GM12878 (cell line): ENCODE results near the gene MICAL3. TPM values are rescaled to one million over a fixed set of nuclear protein-coding genes. Genes with fewer than 3 reads are reported as not detected.
A peak's percentile ranks its signal among the peaks of the same experiment; 100 is the strongest.

ENCODE experiments used
- ATAC-seq: fragments of 200-7000 bp; cut with Tn5 transposase; 3 replicates; pipeline ENCODE4 v1.9.1; 2020; ENCODE audit warnings: mild to moderate bottlenecking, moderate library complexity
- BruUV-seq: library from RNA; stranded (reverse); fragments of 400-500 nt; replicated peaks from 2 replicates; lab custom pipeline; 2021; lab: Mats Ljungman, UMichigan
- CTCF ChIA-PET: fragments of 300-600 bp; sonication (Branson Sonifier 250); formaldehyde crosslinking; extraction: SDS; loops from one replicate; lab custom pipeline; 2021; ENCODE audit warnings: inconsistent platforms; lab: Yijun Ruan, JAX
- POLR2A ChIA-PET: fragments of 350-600 bp; formaldehyde crosslinking; extraction: SDS; loops from one replicate; lab custom pipeline; 2021; ENCODE audit warnings: inconsistent platforms; lab: Charles Lee
- RAD21 ChIA-PET: fragments of 300-600 bp; sonication (Branson Sonifier 250); formaldehyde crosslinking; loops from one replicate; lab custom pipeline; 2023; ENCODE audit warnings: antibody characterized with exemption; ENCODE audit not compliant: unreplicated experiment; lab: Charles Lee
- SMC1A ChIA-PET: fragments of 300-600 bp; sonication (Branson Sonifier 250); formaldehyde crosslinking; loops from one replicate; lab custom pipeline; 2023; ENCODE audit not compliant: unreplicated experiment, uncharacterized antibody; lab: Charles Lee
- DNase-seq: peaks from one replicate; pipeline ENCODE4 v3.0.0-alpha.2; 2011; ENCODE audit warnings: low read depth, low spot score
- FAIRE-seq: peaks from 3 replicates; lab custom pipeline; 2011; peaks lifted over from hg19 to GRCh38; lab: Jason Lieb, UNC
- H2AFZ ChIP-seq: 2 replicates; pipeline ENCODE4 v1.6.0; 2011; ENCODE audit warnings: low read depth, low read length, control low read depth; ENCODE audit not compliant: control insufficient read depth
- H3K27ac ChIP-seq: 2 replicates; pipeline ENCODE4 v1.5.1; 2011; ENCODE audit warnings: control low read depth; ENCODE audit not compliant: control insufficient read depth, insufficient read depth
- H3K27me3 ChIP-seq, 2 experiments: replicated peaks in 1 of 2; 2 replicates each; pipeline versions ENCODE4 v1.6.0 to v1.6.1; 2011; ENCODE audit warnings: low read length in 1 of 2; ENCODE audit not compliant: control insufficient read depth in 2 of 2, insufficient read depth in 2 of 2
- H3K36me3 ChIP-seq, 2 experiments: 2 replicates each; pipeline ENCODE4 v1.5.1; 2011; ENCODE audit warnings: low read length in 1 of 2; ENCODE audit not compliant: control insufficient read depth in 2 of 2, insufficient read depth in 2 of 2
- H3K4me1 ChIP-seq: 2 replicates; pipeline ENCODE4 v1.6.1; 2011; ENCODE audit warnings: mild to moderate bottlenecking, low read length, moderate library complexity, mixed read lengths; ENCODE audit not compliant: control insufficient read depth, insufficient read depth
- H3K4me2 ChIP-seq: 2 replicates; pipeline ENCODE4 v1.6.0; 2011; ENCODE audit warnings: control low read depth; ENCODE audit not compliant: control insufficient read depth, insufficient read depth
- H3K4me3 ChIP-seq: fragments of 200-600 bp; sonication (generic); 2 replicates; pipeline ENCODE4 v1.5.1; 2016
- H3K79me2 ChIP-seq: 2 replicates; pipeline ENCODE4 v1.6.0; 2011; ENCODE audit warnings: low read length; ENCODE audit not compliant: control insufficient read depth, insufficient read depth
- H3K9ac ChIP-seq: 2 replicates; pipeline ENCODE4 v1.8.0; 2011; ENCODE audit warnings: low read length, control low read depth, mixed read lengths; ENCODE audit not compliant: control insufficient read depth, insufficient read depth
- H3K9me3 ChIP-seq: replicated peaks from 3 replicates; pipeline ENCODE4 v1.5.1; 2011; ENCODE audit warnings: mild to moderate bottlenecking, low read length; ENCODE audit not compliant: control insufficient read depth, insufficient read depth
- H4K20me1 ChIP-seq: 2 replicates; pipeline ENCODE4 v1.6.0; 2011; ENCODE audit not compliant: control insufficient read depth, insufficient read depth
- ESRRA ChIP-seq: IDR thresholded peaks from 2 replicates; pipeline ENCODE4 v1.6.1; 2012; ENCODE audit warnings: mild to moderate bottlenecking, low read length, improper control_type of control experiment
- ETV6 ChIP-seq, 2 experiments: fragments of 450-650 bp in 1 of 2; IDR thresholded peaks in 1 of 2; conservative IDR thresholded peaks in 1 of 2; 2 replicates each; pipeline ENCODE4 v1.6.1; 2014; ENCODE audit warnings: antibody characterized with exemption in 1 of 2, borderline replicate concordance in 1 of 2, low read depth in 1 of 2, mild to moderate bottlenecking in 1 of 2, moderate library complexity in 1 of 2
- HDAC6 ChIP-seq: fragments of 200-600 bp; sonication (generic); IDR thresholded peaks from one replicate; pipeline ENCODE4 v1.8.0; 2017; ENCODE audit warnings: antibody characterized with exemption; ENCODE audit not compliant: unreplicated experiment
- KAT2A ChIP-seq: conservative IDR thresholded peaks from 2 replicates; pipeline ENCODE4 v1.6.1; 2011; ENCODE audit warnings: low read depth, low read length; ENCODE audit not compliant: control insufficient read depth
- NFXL1 ChIP-seq: fragments of 450-650 bp; IDR thresholded peaks from 2 replicates; pipeline ENCODE4 v1.6.1; 2017; ENCODE audit warnings: antibody characterized with exemption, mild to moderate bottlenecking, borderline replicate concordance
- PML ChIP-seq: IDR thresholded peaks from 2 replicates; pipeline ENCODE4 v1.6.1; 2012; ENCODE audit warnings: low read length, inconsistent platforms
- RB1 ChIP-seq: fragments of 450-650 bp; formaldehyde crosslinking; IDR thresholded peaks from 2 replicates; pipeline ENCODE4 v1.6.1; 2017; ENCODE audit warnings: mild to moderate bottlenecking, borderline replicate concordance
- RELA ChIP-seq: fragments of 450-650 bp; IDR thresholded peaks from 2 replicates; pipeline ENCODE4 v1.8.0; 2014; ENCODE audit warnings: borderline replicate concordance; ENCODE audit not compliant: partially characterized antibody
- YY1 ChIP-seq: IDR thresholded peaks from 2 replicates; pipeline ENCODE4 v1.6.1; 2011; ENCODE audit warnings: low read depth, mild to moderate bottlenecking, low read length
- ZBTB40 ChIP-seq: fragments of 450-650 bp; IDR thresholded peaks from 2 replicates; pipeline ENCODE4 v1.6.1; 2016; ENCODE audit warnings: mild to moderate bottlenecking, moderate library complexity, borderline replicate concordance
- WGBS: methylation state at CpG from one replicate; pipeline ENCODE4 v1.1.6; 2016; ENCODE audit warnings: low lambda C conversion rate; ENCODE audit not compliant: insufficient replicate concordance, insufficient coverage; ENCODE audit errors: missing lambda C conversion rate; 5-methylcytosine and 5-hydroxymethylcytosine counted together
- in situ Hi-C: fragments of 300-500 bp; cut with MboI; formaldehyde crosslinking; loops from 9 replicates; pipeline ENCODE4 v1.14.3; 2018; ENCODE audit warnings: mixed read lengths
- intact Hi-C: fragments of 100-400 bp; cut with micrococcal nuclease; formaldehyde crosslinking; loops from one replicate; pipeline ENCODE4 v1.14.2; 2022; ENCODE audit not compliant: unreplicated experiment
- polyA plus RNA-seq, 11 experiments: library from polyadenylated mRNA; depleted of rRNA in 4 of 11; unstranded in 6 of 11; stranded (reverse) in 5 of 11; fragments of >200 nt; fragmentation: Nextera tagmentation in 4 of 11; fragmentation: Illumina TruSeq in 1 of 11; extraction: Ambion mirVana in 4 of 11; extraction: Trizol in 1 of 11; gene quantifications; 1 replicate in 1 of 11; 2 replicates in 10 of 11; pipeline versions ENCODE4 v1.2.1 to v1.2.3, GENCODE V29; 2011 to 2016; ENCODE audit warnings: inconsistent platforms in 2 of 11, missing spikeins in 2 of 11, low read depth in 1 of 11
- total RNA-seq, 4 experiments: library from RNA; depleted of rRNA in 3 of 4; stranded (reverse); fragments of >200 nt in 3 of 4; fragmentation: Illumina TruSeq in 1 of 4; extraction: Trizol in 1 of 4; gene quantifications; 2 replicates each; pipeline versions ENCODE4 v1.2.1 to v1.2.3, GENCODE V29; 2013 to 2021
- TF ChIP-seq, protein P1 (sequence below): fragments of 450-650 bp; IDR thresholded peaks from 2 replicates; pipeline ENCODE4 v1.6.1; 2017; ENCODE audit warnings: mild to moderate bottlenecking, moderate library complexity
- TF ChIP-seq, protein P2 (sequence below): fragments of 150-350 bp; IDR thresholded peaks from 2 replicates; pipeline ENCODE4 v1.6.1; 2014; ENCODE audit warnings: mild to moderate bottlenecking, low read depth, low read length

Gene MICAL3
- total and polyA plus RNA-seq, 10 of the 15 experiments (the other 5 are each of a cell fraction or from before 2014, with no cell fraction given) = 2.6 to 92.2 (median 24.0) TPM

DNA sequence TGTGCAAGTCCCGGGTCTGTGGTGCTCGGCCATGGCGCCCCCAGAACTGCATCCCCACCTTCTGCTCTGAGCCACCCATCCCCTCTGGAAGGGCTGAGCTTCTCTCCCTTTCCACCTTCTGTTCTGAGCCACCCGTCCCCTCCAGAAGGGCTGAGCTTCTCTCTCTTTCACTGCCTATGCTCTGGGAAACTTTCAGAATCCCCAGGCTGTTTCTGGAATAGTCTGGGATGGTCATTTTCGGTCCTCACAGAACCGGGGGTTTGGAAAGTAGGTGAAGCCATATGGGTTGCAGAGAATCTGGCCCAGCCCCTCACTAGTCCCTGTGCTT is 246.7 kb downstream of the MICAL3 start:
- FAIRE-seq (no peak), DNase-seq (no peak), ATAC-seq (no peak)
- RAD21 ChIA-PET = interaction anchor here (2.1 to 4.5 kb wide), 2 partner anchors 21 to 299 kb away, joined by 8 to 77 read pairs; no protein-coding TSS in a partner anchor
- BruUV-seq = no TSS peak
- POLR2A ChIA-PET = interaction anchor here (0.5 to 6.7 kb wide), 3 partner anchors 10 to 372 kb away, joined by 3 to 85 read pairs (median 6); partner anchors contain the start of gene USP18
- no peak for TF ChIP-seq ZBTB40
- TF ChIP-seq ESRRA = no peak
- TF ChIP-seq, protein P1, sequence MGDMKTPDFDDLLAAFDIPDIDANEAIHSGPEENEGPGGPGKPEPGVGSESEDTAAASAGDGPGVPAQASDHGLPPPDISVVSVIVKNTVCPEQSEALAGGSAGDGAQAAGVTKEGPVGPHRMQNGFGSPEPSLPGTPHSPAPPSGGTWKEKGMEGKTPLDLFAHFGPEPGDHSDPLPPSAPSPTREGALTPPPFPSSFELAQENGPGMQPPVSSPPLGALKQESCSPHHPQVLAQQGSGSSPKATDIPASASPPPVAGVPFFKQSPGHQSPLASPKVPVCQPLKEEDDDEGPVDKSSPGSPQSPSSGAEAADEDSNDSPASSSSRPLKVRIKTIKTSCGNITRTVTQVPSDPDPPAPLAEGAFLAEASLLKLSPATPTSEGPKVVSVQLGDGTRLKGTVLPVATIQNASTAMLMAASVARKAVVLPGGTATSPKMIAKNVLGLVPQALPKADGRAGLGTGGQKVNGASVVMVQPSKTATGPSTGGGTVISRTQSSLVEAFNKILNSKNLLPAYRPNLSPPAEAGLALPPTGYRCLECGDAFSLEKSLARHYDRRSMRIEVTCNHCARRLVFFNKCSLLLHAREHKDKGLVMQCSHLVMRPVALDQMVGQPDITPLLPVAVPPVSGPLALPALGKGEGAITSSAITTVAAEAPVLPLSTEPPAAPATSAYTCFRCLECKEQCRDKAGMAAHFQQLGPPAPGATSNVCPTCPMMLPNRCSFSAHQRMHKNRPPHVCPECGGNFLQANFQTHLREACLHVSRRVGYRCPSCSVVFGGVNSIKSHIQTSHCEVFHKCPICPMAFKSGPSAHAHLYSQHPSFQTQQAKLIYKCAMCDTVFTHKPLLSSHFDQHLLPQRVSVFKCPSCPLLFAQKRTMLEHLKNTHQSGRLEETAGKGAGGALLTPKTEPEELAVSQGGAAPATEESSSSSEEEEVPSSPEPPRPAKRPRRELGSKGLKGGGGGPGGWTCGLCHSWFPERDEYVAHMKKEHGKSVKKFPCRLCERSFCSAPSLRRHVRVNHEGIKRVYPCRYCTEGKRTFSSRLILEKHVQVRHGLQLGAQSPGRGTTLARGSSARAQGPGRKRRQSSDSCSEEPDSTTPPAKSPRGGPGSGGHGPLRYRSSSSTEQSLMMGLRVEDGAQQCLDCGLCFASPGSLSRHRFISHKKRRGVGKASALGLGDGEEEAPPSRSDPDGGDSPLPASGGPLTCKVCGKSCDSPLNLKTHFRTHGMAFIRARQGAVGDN = no peak
- TF ChIP-seq ETV6 (conservative IDR thresholded peaks at IDR 0.05 in 1 of 2, IDR thresholded peaks at IDR 0.05 in 1 of 2; ENCODE audit: borderline replicate concordance in 1 of 2, low read depth in 1 of 2) = no peak
- TF ChIP-seq HDAC6 = peak; percentile 18
- 0 out of 2 replicates have a peak, but pooled peaks have one; percentile 3 for TF ChIP-seq RB1
- TF ChIP-seq RELA = no peak
- TF ChIP-seq KAT2A = no peak
- TF ChIP-seq, protein P2, sequence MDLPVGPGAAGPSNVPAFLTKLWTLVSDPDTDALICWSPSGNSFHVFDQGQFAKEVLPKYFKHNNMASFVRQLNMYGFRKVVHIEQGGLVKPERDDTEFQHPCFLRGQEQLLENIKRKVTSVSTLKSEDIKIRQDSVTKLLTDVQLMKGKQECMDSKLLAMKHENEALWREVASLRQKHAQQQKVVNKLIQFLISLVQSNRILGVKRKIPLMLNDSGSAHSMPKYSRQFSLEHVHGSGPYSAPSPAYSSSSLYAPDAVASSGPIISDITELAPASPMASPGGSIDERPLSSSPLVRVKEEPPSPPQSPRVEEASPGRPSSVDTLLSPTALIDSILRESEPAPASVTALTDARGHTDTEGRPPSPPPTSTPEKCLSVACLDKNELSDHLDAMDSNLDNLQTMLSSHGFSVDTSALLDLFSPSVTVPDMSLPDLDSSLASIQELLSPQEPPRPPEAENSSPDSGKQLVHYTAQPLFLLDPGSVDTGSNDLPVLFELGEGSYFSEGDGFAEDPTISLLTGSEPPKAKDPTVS = 0 out of 2 replicates have a peak, but pooled peaks have one; percentile 53
- peak; percentile 18; the same call in 1 of the 2 replicates for TF ChIP-seq PML
- TF ChIP-seq YY1 = peak; percentile 64
- TF ChIP-seq NFXL1 = no peak
- Histone ChIP-seq H3K27ac (peak overlapping the region; percentile 98), H3K36me3 (no peaks in the 10 kb centered on the region; a peak in 1 of 4 replicates), H3K4me3 (peak overlapping the region; percentile 91), H3K4me1 (peaks cover 47% of the 10 kb centered on the region), H2AFZ (no peak overlapping the region), H3K79me2 (peaks cover 50% of the 10 kb centered on the region), H3K9me3 (no peaks in the 10 kb centered on the region; the same call in 2 of the 3 replicates), H3K4me2 (peak overlapping the region; percentile 90), H4K20me1 (no peaks in the 10 kb centered on the region), H3K27me3 (no peaks in the 10 kb centered on the region), H3K9ac (peak overlapping the region; percentile 95)
- intact Hi-C loops (loop anchor here (1.0 to 10.0 kb wide), 3 partner anchors 21 to 217 kb away; partner anchors contain the start of gene ATP6V1E1), in situ Hi-C loops (no loop called here)
- CTCF ChIA-PET = interaction anchor here (0.9 to 6.4 kb wide), 5 partner anchors 12 to 299 kb away, joined by 3 to 70 read pairs (median 4); no protein-coding TSS in a partner anchor
- 2% methylated on average over 6 of the region's 6 CpGs for WGBS
- SMC1A ChIA-PET = interaction anchor here (1.2 to 3.7 kb wide), 4 partner anchors 10 to 298 kb away, joined by 3 to 14 read pairs (median 6); no protein-coding TSS in a partner anchor
